Liver (tissue), 3 donors: ENCODE measurements around the gene TBC1D16.

ENCODE experiments used
- ATF3 ChIP-seq: IDR thresholded peaks from 2 replicates; pipeline ENCODE4 v1.6.1; 2016; ENCODE audit warnings: antibody characterized with exemption
- EGR1 ChIP-seq, 2 donors: IDR thresholded peaks; 2 replicates each; pipeline ENCODE4 v1.6.1; 2016 to 2018; ENCODE audit warnings: antibody characterized with exemption in 2 of 2, low read depth in 2 of 2
- GABPA ChIP-seq, 2 donors: IDR thresholded peaks in 1 of 2; conservative IDR thresholded peaks in 1 of 2; 2 replicates each; pipeline ENCODE4 v1.6.1; 2016; ENCODE audit warnings: antibody characterized with exemption in 2 of 2, mild to moderate bottlenecking in 1 of 2, moderate library complexity in 1 of 2
- HNF4G ChIP-seq: IDR thresholded peaks from 2 replicates; pipeline ENCODE4 v1.6.1; 2016; ENCODE audit warnings: antibody characterized with exemption
- JUND ChIP-seq, 2 donors: IDR thresholded peaks; 2 replicates each; pipeline ENCODE4 v1.6.1; 2016; ENCODE audit warnings: antibody characterized with exemption in 2 of 2
- MAX ChIP-seq: IDR thresholded peaks from 2 replicates; pipeline ENCODE4 v1.6.1; 2016; ENCODE audit warnings: antibody characterized with exemption
- RAD21 ChIP-seq, 2 donors: IDR thresholded peaks; 2 replicates each; pipeline ENCODE4 v1.6.1; 2016; ENCODE audit warnings: antibody characterized with exemption in 2 of 2, mild to moderate bottlenecking in 2 of 2
- REST ChIP-seq: IDR thresholded peaks from 2 replicates; pipeline ENCODE4 v1.6.1; 2016; ENCODE audit warnings: antibody characterized with exemption, mild to moderate bottlenecking
- SP1 ChIP-seq: IDR thresholded peaks from 2 replicates; pipeline ENCODE4 v1.6.1; 2018; ENCODE audit warnings: antibody characterized with exemption, mild to moderate bottlenecking
- TAF1 ChIP-seq: conservative IDR thresholded peaks from 2 replicates; pipeline ENCODE4 v1.6.1; 2016; ENCODE audit warnings: antibody characterized with exemption, mild to moderate bottlenecking
- TF ChIP-seq, protein P1 (sequence below): fragments of 150-350 bp; IDR thresholded peaks from 2 replicates; pipeline ENCODE4 v1.5.1; 2017; ENCODE audit warnings: improper control_type of control experiment, low read depth, low read length; ENCODE audit not compliant: missing input control
- TF ChIP-seq, protein P2 (sequence below): IDR thresholded peaks from 2 replicates; pipeline ENCODE4 v1.6.1; 2016; ENCODE audit warnings: antibody characterized with exemption
- donor health status: healthy.
- donor health status: healthy.

- TF ChIP-seq, protein P1, sequence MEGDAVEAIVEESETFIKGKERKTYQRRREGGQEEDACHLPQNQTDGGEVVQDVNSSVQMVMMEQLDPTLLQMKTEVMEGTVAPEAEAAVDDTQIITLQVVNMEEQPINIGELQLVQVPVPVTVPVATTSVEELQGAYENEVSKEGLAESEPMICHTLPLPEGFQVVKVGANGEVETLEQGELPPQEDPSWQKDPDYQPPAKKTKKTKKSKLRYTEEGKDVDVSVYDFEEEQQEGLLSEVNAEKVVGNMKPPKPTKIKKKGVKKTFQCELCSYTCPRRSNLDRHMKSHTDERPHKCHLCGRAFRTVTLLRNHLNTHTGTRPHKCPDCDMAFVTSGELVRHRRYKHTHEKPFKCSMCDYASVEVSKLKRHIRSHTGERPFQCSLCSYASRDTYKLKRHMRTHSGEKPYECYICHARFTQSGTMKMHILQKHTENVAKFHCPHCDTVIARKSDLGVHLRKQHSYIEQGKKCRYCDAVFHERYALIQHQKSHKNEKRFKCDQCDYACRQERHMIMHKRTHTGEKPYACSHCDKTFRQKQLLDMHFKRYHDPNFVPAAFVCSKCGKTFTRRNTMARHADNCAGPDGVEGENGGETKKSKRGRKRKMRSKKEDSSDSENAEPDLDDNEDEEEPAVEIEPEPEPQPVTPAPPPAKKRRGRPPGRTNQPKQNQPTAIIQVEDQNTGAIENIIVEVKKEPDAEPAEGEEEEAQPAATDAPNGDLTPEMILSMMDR = no peak
- TF ChIP-seq JUND (IDR thresholded peaks at IDR 0.05) = no peak
- no peak for TF ChIP-seq MAX
- no peak for TF ChIP-seq EGR1 (IDR thresholded peaks at IDR 0.05; ENCODE audit: low read depth in 2 of 2)
- TF ChIP-seq, protein P2, sequence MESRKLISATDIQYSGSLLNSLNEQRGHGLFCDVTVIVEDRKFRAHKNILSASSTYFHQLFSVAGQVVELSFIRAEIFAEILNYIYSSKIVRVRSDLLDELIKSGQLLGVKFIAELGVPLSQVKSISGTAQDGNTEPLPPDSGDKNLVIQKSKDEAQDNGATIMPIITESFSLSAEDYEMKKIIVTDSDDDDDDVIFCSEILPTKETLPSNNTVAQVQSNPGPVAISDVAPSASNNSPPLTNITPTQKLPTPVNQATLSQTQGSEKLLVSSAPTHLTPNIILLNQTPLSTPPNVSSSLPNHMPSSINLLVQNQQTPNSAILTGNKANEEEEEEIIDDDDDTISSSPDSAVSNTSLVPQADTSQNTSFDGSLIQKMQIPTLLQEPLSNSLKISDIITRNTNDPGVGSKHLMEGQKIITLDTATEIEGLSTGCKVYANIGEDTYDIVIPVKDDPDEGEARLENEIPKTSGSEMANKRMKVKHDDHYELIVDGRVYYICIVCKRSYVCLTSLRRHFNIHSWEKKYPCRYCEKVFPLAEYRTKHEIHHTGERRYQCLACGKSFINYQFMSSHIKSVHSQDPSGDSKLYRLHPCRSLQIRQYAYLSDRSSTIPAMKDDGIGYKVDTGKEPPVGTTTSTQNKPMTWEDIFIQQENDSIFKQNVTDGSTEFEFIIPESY = no peak
- no peak for TF ChIP-seq RAD21 (IDR thresholded peaks at IDR 0.05)
- no peak for TF ChIP-seq REST
- TF ChIP-seq GABPA (IDR thresholded peaks at IDR 0.05 in 1 of 2, conservative IDR thresholded peaks at IDR 0.05 in 1 of 2) = no peak
- TF ChIP-seq ATF3 = no peak
- no peak for TF ChIP-seq TAF1
- no peak for TF ChIP-seq SP1
- TF ChIP-seq HNF4G = no peak
These were observed 35.5 kb downstream of the TBC1D16 start for GRCh38 chr17:80000136-80000535.
